Body of pancreas (tissue), 4 donors: ENCODE measurements around the gene SKI.

Source experiments
- POLR2A ChIP-seq, 3 donors: fragments of 450-650 bp; IDR thresholded peaks; one replicate each; pipeline ENCODE4 v1.6.1; 2016; ENCODE audit warnings: antibody characterized with exemption in 3 of 3, mild to moderate bottlenecking in 2 of 3
- TF ChIP-seq, protein P1 (sequence below), 7 experiments: fragments of 450-650 bp in 4 of 7; fragments of 200-600 bp in 3 of 7; sonication (generic) in 3 of 7; IDR thresholded peaks; one replicate each; pipeline ENCODE4 v1.5.1; 2016 to 2019; ENCODE audit warnings: antibody characterized with exemption in 7 of 7

GRCh38 chr1:2215909-2216766 lies 12.0 kb upstream of the SKI start:
- TF ChIP-seq, protein P1, sequence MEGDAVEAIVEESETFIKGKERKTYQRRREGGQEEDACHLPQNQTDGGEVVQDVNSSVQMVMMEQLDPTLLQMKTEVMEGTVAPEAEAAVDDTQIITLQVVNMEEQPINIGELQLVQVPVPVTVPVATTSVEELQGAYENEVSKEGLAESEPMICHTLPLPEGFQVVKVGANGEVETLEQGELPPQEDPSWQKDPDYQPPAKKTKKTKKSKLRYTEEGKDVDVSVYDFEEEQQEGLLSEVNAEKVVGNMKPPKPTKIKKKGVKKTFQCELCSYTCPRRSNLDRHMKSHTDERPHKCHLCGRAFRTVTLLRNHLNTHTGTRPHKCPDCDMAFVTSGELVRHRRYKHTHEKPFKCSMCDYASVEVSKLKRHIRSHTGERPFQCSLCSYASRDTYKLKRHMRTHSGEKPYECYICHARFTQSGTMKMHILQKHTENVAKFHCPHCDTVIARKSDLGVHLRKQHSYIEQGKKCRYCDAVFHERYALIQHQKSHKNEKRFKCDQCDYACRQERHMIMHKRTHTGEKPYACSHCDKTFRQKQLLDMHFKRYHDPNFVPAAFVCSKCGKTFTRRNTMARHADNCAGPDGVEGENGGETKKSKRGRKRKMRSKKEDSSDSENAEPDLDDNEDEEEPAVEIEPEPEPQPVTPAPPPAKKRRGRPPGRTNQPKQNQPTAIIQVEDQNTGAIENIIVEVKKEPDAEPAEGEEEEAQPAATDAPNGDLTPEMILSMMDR (IDR thresholded peaks at IDR 0.05) = no peak
- no peak for TF ChIP-seq POLR2A (IDR thresholded peaks at IDR 0.05)
